Measurements from ENCODE around the gene MMUT. TPM values are rescaled to one million over a fixed set of nuclear protein-coding genes. Genes with fewer than 3 reads are reported as not detected.
"Not testable (repeated sequence)": the region's sequence is repeated elsewhere in the genome, so short reads cannot be mapped to it uniquely, and the experiment has no call there.

The MMUT gene
- total RNA-seq, 1 donor from 2014 or later, result 19.8 TPM

GRCh38 chr6:49499126-49499525 is 36.1 kb upstream of the MMUT start:
- H3K4me1 Mint-ChIP-seq, result peaks cover 5% of the 10 kb centered on the region
- DNase-seq (ENCODE audit: low spot score in 2 of 2, unreplicated experiment in 2 of 2), result no peak
- no peak for TF ChIP-seq CTCF (IDR thresholded peaks at IDR 0.05; ENCODE audit: unreplicated experiment)

GRCh38 chr6:49497304-49497703 is 34.3 kb upstream of the MMUT start:
- no peak for TF ChIP-seq CTCF (IDR thresholded peaks at IDR 0.05; ENCODE audit: unreplicated experiment)
- no peaks in the 10 kb centered on the region for H3K36me3 Mint-ChIP-seq
- H3K27me3 Mint-ChIP-seq (ENCODE audit: low read depth), result no peaks in the 10 kb centered on the region
- H3K4me1 Mint-ChIP-seq, result peaks cover 5% of the 10 kb centered on the region
- DNase-seq (ENCODE audit: low spot score in 2 of 2, unreplicated experiment in 2 of 2), result no peak
- H3K9me3 Mint-ChIP-seq, result no peaks in the 10 kb centered on the region
- H3K4me3 Mint-ChIP-seq, result no peak overlapping the region
- no peak overlapping the region for H3K27ac Mint-ChIP-seq

More at GRCh38 chr6:49499126-49499525, 36.1 kb upstream of the MMUT start:
- Mint-ChIP-seq H3K27me3 (ENCODE audit: low read depth) (no peaks in the 10 kb centered on the region), H3K27ac (no peak overlapping the region), H3K9me3 (no peaks in the 10 kb centered on the region), H3K36me3 (no peaks in the 10 kb centered on the region), H3K4me3 (no peak overlapping the region)

GRCh38 chr6:49490633-49491032 is 27.6 kb upstream of the MMUT start:
- H3K9me3 Mint-ChIP-seq, result no peaks in the 10 kb centered on the region
- no peaks in the 10 kb centered on the region for H3K27me3 Mint-ChIP-seq (ENCODE audit: low read depth)
- H3K27ac Mint-ChIP-seq, result no peak overlapping the region
- H3K36me3 Mint-ChIP-seq, result peaks cover 15% of the 10 kb centered on the region
- H3K4me3 Mint-ChIP-seq, result no peak overlapping the region
- no peaks in the 10 kb centered on the region for H3K4me1 Mint-ChIP-seq
- DNase-seq (ENCODE audit: low spot score in 2 of 2, unreplicated experiment in 2 of 2), result no peak
- TF ChIP-seq CTCF (IDR thresholded peaks at IDR 0.05; ENCODE audit: unreplicated experiment), result no peak

GRCh38 chr6:49483380-49483779 is 20.3 kb upstream of the MMUT start:
- not testable (repeated sequence) for H3K9me3 Mint-ChIP-seq; H3K27me3 Mint-ChIP-seq (ENCODE audit: low read depth); H3K4me3 Mint-ChIP-seq; DNase-seq (ENCODE audit: low spot score in 2 of 2, unreplicated experiment in 2 of 2); H3K27ac Mint-ChIP-seq; H3K4me1 Mint-ChIP-seq
- H3K36me3 Mint-ChIP-seq, result peaks cover 25% of the 10 kb centered on the region

- not testable (repeated sequence) for H3K4me3 Mint-ChIP-seq; DNase-seq (ENCODE audit: low spot score in 2 of 2, unreplicated experiment in 2 of 2); H3K27me3 Mint-ChIP-seq (ENCODE audit: low read depth); H3K4me1 Mint-ChIP-seq; H3K27ac Mint-ChIP-seq; H3K9me3 Mint-ChIP-seq
- peaks cover 26% of the 10 kb centered on the region for H3K36me3 Mint-ChIP-seq
These were observed 18.8 kb upstream of the MMUT start for GRCh38 chr6:49481846-49482245.

DNA sequence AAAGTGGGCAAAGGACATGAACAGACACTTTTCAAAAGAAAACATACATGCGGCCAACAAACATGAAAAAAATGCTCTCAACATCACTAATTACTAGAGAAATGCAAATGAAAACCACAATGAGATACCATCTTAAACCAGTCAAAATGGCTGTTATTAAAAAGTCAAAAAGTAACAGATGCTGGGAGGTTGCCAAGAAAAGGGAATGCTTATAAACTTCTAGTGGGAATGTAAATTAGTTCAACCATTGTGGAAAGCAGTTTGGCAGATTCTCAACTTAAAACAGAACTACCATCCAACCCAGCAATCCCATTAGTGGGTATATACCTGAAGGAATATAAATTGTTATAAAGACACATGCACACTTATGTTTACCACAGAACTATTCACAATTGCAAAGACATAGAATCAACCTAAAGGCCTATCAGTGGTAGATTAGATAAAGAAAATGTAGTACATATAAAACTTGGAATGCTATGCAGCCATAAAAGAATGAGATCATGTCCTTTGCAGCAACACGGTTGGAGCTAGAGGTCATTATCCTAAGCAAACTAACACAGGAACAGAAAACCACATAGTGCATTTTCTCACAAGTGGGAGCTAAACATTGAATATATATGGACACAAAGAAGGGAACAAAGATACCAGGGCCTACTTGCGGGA is 16.4 kb upstream of the MMUT start:
- TF ChIP-seq CTCF (IDR thresholded peaks at IDR 0.05; ENCODE audit: unreplicated experiment), result no peak
- H3K27me3 Mint-ChIP-seq (ENCODE audit: low read depth), result no peaks in the 10 kb centered on the region
- H3K36me3 Mint-ChIP-seq, result peaks cover 35% of the 10 kb centered on the region
- peaks cover 4% of the 10 kb centered on the region for H3K9me3 Mint-ChIP-seq
- H3K4me1 Mint-ChIP-seq, result no peaks in the 10 kb centered on the region
- H3K27ac Mint-ChIP-seq, result no peak overlapping the region
- no peak overlapping the region for H3K4me3 Mint-ChIP-seq
- no peak for DNase-seq (ENCODE audit: low spot score in 2 of 2, unreplicated experiment in 2 of 2)

- H3K27me3 Mint-ChIP-seq (ENCODE audit: low read depth); H3K9me3 Mint-ChIP-seq; H3K4me1 Mint-ChIP-seq; H3K4me3 Mint-ChIP-seq; DNase-seq (ENCODE audit: low spot score in 2 of 2, unreplicated experiment in 2 of 2); H3K27ac Mint-ChIP-seq: not testable (repeated sequence)
- H3K36me3 Mint-ChIP-seq, result peaks cover 44% of the 10 kb centered on the region
These were observed 13.5 kb upstream of the MMUT start for GRCh38 chr6:49476564-49476963.
